HEK293 (cell line): ENCODE results near the gene DAPK2.

Experiments used
- CTCF ChIA-PET: fragments of 350-600 bp; formaldehyde crosslinking; extraction: SDS; loops from one replicate; lab custom pipeline; 2021; ENCODE audit warnings: antibody characterized with exemption; lab: Yijun Ruan, JAX
- POLR2A ChIA-PET: fragments of 300-600 bp; formaldehyde crosslinking; extraction: SDS; loops from one replicate; lab custom pipeline; 2020; ENCODE audit warnings: antibody characterized with exemption, inconsistent platforms; lab: Yijun Ruan, JAX
- H3K27ac ChIP-seq: fragments of 200-500 bp; sonication (Bioruptor generic); 2 replicates; pipeline ENCODE4 v1.5.1; 2014; ENCODE audit warnings: low read depth, low read length, control low read depth, inconsistent platforms; ENCODE audit errors: extremely low read depth
- H3K36me3 ChIP-seq, 2 experiments: fragments of 200-500 bp in 1 of 2; sonication (Bioruptor generic) in 1 of 2; 1 replicate in 1 of 2; 2 replicates in 1 of 2; pipeline ENCODE4 v1.5.1; 2014 to 2017; ENCODE audit warnings: inconsistent platforms in 2 of 2, low read length in 2 of 2; ENCODE audit not compliant: control insufficient read depth in 2 of 2, insufficient read depth in 1 of 2
- H3K4me1 ChIP-seq: fragments of 200-500 bp; sonication (Bioruptor generic); 2 replicates; pipeline ENCODE4 v1.5.1; 2014; ENCODE audit warnings: mild to moderate bottlenecking, low read length, inconsistent platforms; ENCODE audit not compliant: control insufficient read depth, insufficient read depth
- H3K4me3 ChIP-seq: 2 replicates; pipeline ENCODE4 v1.5.1; 2011; ENCODE audit warnings: low read depth, mild to moderate bottlenecking, control low read depth, low read length, moderate library complexity
- H3K9me3 ChIP-seq: fragments of 200-500 bp; sonication (Bioruptor generic); 2 replicates; pipeline ENCODE4 v1.5.1; 2014; ENCODE audit warnings: low read depth, low read length, inconsistent platforms; ENCODE audit not compliant: control insufficient read depth, insufficient read depth
- AEBP2 ChIP-seq: fragments of 450-650 bp; formaldehyde crosslinking; IDR thresholded peaks from 2 replicates; pipeline ENCODE4 v1.5.1; 2016; ENCODE audit warnings: missing biosample characterization, missing genetic modification characterization, borderline replicate concordance
- GLI2 ChIP-seq: fragments of 450-650 bp; formaldehyde crosslinking; IDR thresholded peaks from 2 replicates; pipeline ENCODE4; 2017; ENCODE audit warnings: missing biosample characterization, missing genetic modification characterization, low read depth, borderline replicate concordance
- REPIN1 ChIP-seq: fragments of 450-650 bp; formaldehyde crosslinking; IDR thresholded peaks from 2 replicates; pipeline ENCODE4 v1.5.1; 2017; ENCODE audit warnings: missing biosample characterization, missing genetic modification characterization, low read depth
- SETDB1 ChIP-seq: IDR thresholded peaks from one replicate; pipeline ENCODE4 v1.6.1; 2017; ENCODE audit warnings: mild to moderate bottlenecking, low read length, moderate library complexity, mixed read lengths; ENCODE audit not compliant: insufficient read length
- YY1 ChIP-seq: fragments of 450-650 bp; formaldehyde crosslinking; IDR thresholded peaks from 2 replicates; pipeline ENCODE4 v1.5.1; 2018; ENCODE audit warnings: missing biosample characterization, missing genetic modification characterization
- ZBTB10 ChIP-seq: fragments of 450-650 bp; formaldehyde crosslinking; IDR thresholded peaks from 2 replicates; pipeline ENCODE4 v1.5.1; 2016; ENCODE audit warnings: missing biosample characterization, missing genetic modification characterization
- ZFP37 ChIP-seq: fragments of 450-650 bp; formaldehyde crosslinking; IDR thresholded peaks from 2 replicates; pipeline ENCODE4 v1.5.1; 2016; ENCODE audit warnings: missing biosample characterization, missing genetic modification characterization
- ZNF155 ChIP-seq: fragments of 450-650 bp; formaldehyde crosslinking; IDR thresholded peaks from 2 replicates; pipeline ENCODE4 v1.5.1; 2016; ENCODE audit warnings: missing biosample characterization, missing genetic modification characterization
- ZNF175 ChIP-seq: fragments of 450-650 bp; formaldehyde crosslinking; IDR thresholded peaks from 2 replicates; pipeline ENCODE4 v1.5.1; 2016; ENCODE audit warnings: missing biosample characterization, missing genetic modification characterization
- ZNF280D ChIP-seq: fragments of 450-650 bp; formaldehyde crosslinking; IDR thresholded peaks from 2 replicates; pipeline ENCODE4 v1.5.1; 2016; ENCODE audit warnings: missing biosample characterization, missing genetic modification characterization
- ZNF394 ChIP-seq: fragments of 450-650 bp; formaldehyde crosslinking; IDR thresholded peaks from 2 replicates; pipeline ENCODE4 v1.5.1; 2016; ENCODE audit warnings: missing biosample characterization, missing genetic modification characterization, mild to moderate bottlenecking, moderate library complexity, borderline replicate concordance
- ZNF404 ChIP-seq: fragments of 450-650 bp; formaldehyde crosslinking; IDR thresholded peaks from 2 replicates; pipeline ENCODE4 v1.5.1; 2017; ENCODE audit warnings: missing biosample characterization, missing genetic modification characterization
- ZNF488 ChIP-seq: fragments of 450-650 bp; formaldehyde crosslinking; IDR thresholded peaks from 2 replicates; pipeline ENCODE4 v1.5.1; 2016; ENCODE audit warnings: missing biosample characterization, missing genetic modification characterization
- ZNF521 ChIP-seq: fragments of 450-650 bp; formaldehyde crosslinking; IDR thresholded peaks from 2 replicates; pipeline ENCODE4 v1.5.1; 2017; ENCODE audit warnings: missing biosample characterization, mild to moderate bottlenecking, missing genetic modification characterization
- ZNF585B ChIP-seq: fragments of 450-650 bp; formaldehyde crosslinking; IDR thresholded peaks from 2 replicates; pipeline ENCODE4 v1.5.1; 2016; ENCODE audit warnings: missing biosample characterization, missing genetic modification characterization
- ZNF610 ChIP-seq: fragments of 450-650 bp; formaldehyde crosslinking; IDR thresholded peaks from 2 replicates; pipeline ENCODE4 v1.5.1; 2016; ENCODE audit warnings: missing biosample characterization, missing genetic modification characterization, borderline replicate concordance
- ZNF658 ChIP-seq: fragments of 450-650 bp; formaldehyde crosslinking; IDR thresholded peaks from 2 replicates; pipeline ENCODE4; 2016; ENCODE audit warnings: missing biosample characterization, missing genetic modification characterization
- ZNF777 ChIP-seq: fragments of 450-650 bp; formaldehyde crosslinking; IDR thresholded peaks from 2 replicates; pipeline ENCODE4 v1.5.1; 2017; ENCODE audit warnings: missing biosample characterization, missing genetic modification characterization, borderline replicate concordance
- ZNF837 ChIP-seq: fragments of 450-650 bp; formaldehyde crosslinking; IDR thresholded peaks from 2 replicates; pipeline ENCODE4 v1.5.1; 2016; ENCODE audit warnings: missing biosample characterization, missing genetic modification characterization
- ZSCAN30 ChIP-seq: fragments of 450-650 bp; IDR thresholded peaks from 2 replicates; pipeline ENCODE4 v1.5.1; 2018; ENCODE audit warnings: missing biosample characterization, mild to moderate bottlenecking, missing genetic modification characterization, moderate library complexity
- ZXDB ChIP-seq: fragments of 450-650 bp; formaldehyde crosslinking; IDR thresholded peaks from 2 replicates; pipeline ENCODE4 v1.5.1; 2016; ENCODE audit warnings: missing biosample characterization, missing genetic modification characterization

DAPK2 gene

GRCh38 chr15:63879995-63880394, 166.3 kb downstream of the DAPK2 start:
- no peak overlapping the region for H3K4me3 ChIP-seq
- no peak for TF ChIP-seq ZNF280D
- TF ChIP-seq ZNF521 (tag by site-specific recombination), result no peak
- no peak for TF ChIP-seq ZNF610
- TF ChIP-seq GLI2, result no peak
- no peak for TF ChIP-seq ZNF777 (tag by site-specific recombination)
- TF ChIP-seq ZNF837 (tag by site-specific recombination), result no peak
- TF ChIP-seq ZSCAN30, result no peak
- no peak for TF ChIP-seq REPIN1 (tag by site-specific recombination)
- no peak for TF ChIP-seq ZBTB10 (tag by site-specific recombination)
- no peak for TF ChIP-seq ZNF404 (tag by site-specific recombination)
- TF ChIP-seq ZNF155, result no peak
- TF ChIP-seq, all 188 proteins: peak for 0
- Histone ChIP-seq H3K4me1 (no peaks in the 10 kb centered on the region), H3K27ac (no peak overlapping the region), H3K36me3 (no peaks in the 10 kb centered on the region), H3K9me3 (no peaks in the 10 kb centered on the region)
- CTCF ChIA-PET, result interaction anchor here (0.5 kb wide), 1 partner anchor 132 kb away, joined by 3 read pairs; no protein-coding TSS in a partner anchor
- POLR2A ChIA-PET, result no interaction called here

GRCh38 chr15:63879211-63879610, 167.1 kb downstream of the DAPK2 start:
- H3K36me3 ChIP-seq, result no peaks in the 10 kb centered on the region
- POLR2A ChIA-PET, result no interaction called here
- CTCF ChIA-PET, result no interaction called here
- TF ChIP-seq SETDB1 (no peak), ZNF394 (tag by site-specific recombination) (no peak), ZNF488 (no peak), ZNF658 (no peak), ZNF155 (no peak), ZNF175 (no peak), YY1 (no peak), AEBP2 (tag by site-specific recombination) (no peak), ZNF585B (tag by site-specific recombination) (no peak), ZXDB (no peak), ZFP37 (no peak)
- TF ChIP-seq, all 188 proteins: peak for 0
- H3K4me3 ChIP-seq, result no peak overlapping the region
- no peaks in the 10 kb centered on the region for H3K4me1 ChIP-seq
- no peaks in the 10 kb centered on the region for H3K9me3 ChIP-seq
- no peak overlapping the region for H3K27ac ChIP-seq
